HL-60 (cell line): ENCODE data around the gene POU5F1.
"Not testable (repeated sequence)": the region's sequence is repeated elsewhere in the genome, so short reads cannot be mapped to it uniquely, and the experiment has no call there.

Experiments
- CTCF ChIP-seq: IDR thresholded peaks from one replicate; pipeline ENCODE4 v1.5.1; 2011; ENCODE audit warnings: low read length, control low read depth, inconsistent platforms; ENCODE audit not compliant: insufficient read depth
- GABPA ChIP-seq: IDR thresholded peaks from 2 replicates; pipeline ENCODE4 v1.6.1; 2012; ENCODE audit warnings: low read depth
- POLR2AphosphoS5 ChIP-seq: IDR thresholded peaks from 2 replicates; pipeline ENCODE4 v1.6.1; 2012; ENCODE audit warnings: low read depth
- REST ChIP-seq: IDR thresholded peaks from 2 replicates; pipeline ENCODE4 v1.6.1; 2012; ENCODE audit warnings: low read depth; ENCODE audit not compliant: insufficient replicate concordance

- not testable (repeated sequence) for TF ChIP-seq POLR2AphosphoS5, CTCF, REST, GABPA
Measured at GRCh38 chr6:31183287-31183686, 12.8 kb upstream of the POU5F1 start.
